SK-N-SH treated with all-trans-retinoic acid at 6 μM for 48 hours (cell line): ENCODE measurements around the gene ST14.

Experiments used
- ATAC-seq: fragments of 200-7000 bp; cut with Tn5 transposase; 3 replicates; pipeline ENCODE4 v1.9.1; 2020; ENCODE audit warnings: mild to moderate bottlenecking, moderate library complexity
- ARNTL ChIP-seq: fragments of 450-650 bp; formaldehyde crosslinking; IDR thresholded peaks from 2 replicates; pipeline ENCODE4 v1.5.0; 2020; ENCODE audit warnings: low read depth, mild to moderate bottlenecking, moderate library complexity, borderline replicate concordance
- BACH2 ChIP-seq: fragments of 250-450 bp; sonication (Bioruptor Pico); IDR thresholded peaks from 2 replicates; pipeline ENCODE4 v1.9.0; 2021; ENCODE audit warnings: mild to moderate bottlenecking, borderline replicate concordance
- CSDC2 ChIP-seq: fragments of 250-450 bp; sonication (Bioruptor Pico); IDR thresholded peaks from 2 replicates; pipeline ENCODE4 v1.5.0; 2020; ENCODE audit warnings: mild to moderate bottlenecking, moderate library complexity
- ESRRG ChIP-seq: fragments of 250-450 bp; sonication (Bioruptor Pico); IDR thresholded peaks from 2 replicates; pipeline ENCODE4 v1.6.1; 2021; ENCODE audit warnings: mild to moderate bottlenecking
- GLIS3 ChIP-seq: fragments of 250-450 bp; sonication (Bioruptor Pico); IDR thresholded peaks from 2 replicates; pipeline ENCODE4 v1.5.0; 2020; ENCODE audit warnings: mild to moderate bottlenecking, moderate library complexity
- ISL1 ChIP-seq: fragments of 250-450 bp; sonication (Bioruptor Pico); IDR thresholded peaks from 2 replicates; pipeline ENCODE4 v2.1.2; 2022; ENCODE audit warnings: mild to moderate bottlenecking, moderate library complexity
- OSR1 ChIP-seq: fragments of 250-450 bp; sonication (Bioruptor Pico); IDR thresholded peaks from 2 replicates; pipeline ENCODE4 v1.8.0; 2022; ENCODE audit warnings: moderate library complexity, mild to moderate bottlenecking, inconsistent platforms
- POU6F1 ChIP-seq: fragments of 250-450 bp; sonication (Bioruptor Pico); IDR thresholded peaks from 2 replicates; pipeline ENCODE4 v1.8.0; 2021; ENCODE audit warnings: low read depth, mild to moderate bottlenecking, moderate library complexity, borderline replicate concordance
- PPARA ChIP-seq: fragments of 250-450 bp; sonication (Bioruptor Pico); IDR thresholded peaks from 2 replicates; pipeline ENCODE4 v1.5.0; 2020; ENCODE audit warnings: mild to moderate bottlenecking, borderline replicate concordance
- RARB ChIP-seq: fragments of 250-450 bp; sonication (Bioruptor Pico); IDR thresholded peaks from 2 replicates; pipeline ENCODE4 v1.8.0; 2021; ENCODE audit warnings: mild to moderate bottlenecking, moderate library complexity
- SNAI2 ChIP-seq: fragments of 250-450 bp; sonication (Bioruptor Pico); IDR thresholded peaks from 2 replicates; pipeline ENCODE4 v1.5.0; 2020; ENCODE audit warnings: mild to moderate bottlenecking, moderate library complexity
- TCF4 ChIP-seq: fragments of 250-450 bp; sonication (Bioruptor Pico); IDR thresholded peaks from 2 replicates; pipeline ENCODE4 v1.8.0; 2021; ENCODE audit warnings: mild to moderate bottlenecking, moderate library complexity, borderline replicate concordance
- TOX ChIP-seq: fragments of 250-450 bp; sonication (Bioruptor Pico); IDR thresholded peaks from 2 replicates; pipeline ENCODE4 v1.8.0; 2021; ENCODE audit warnings: mild to moderate bottlenecking, moderate library complexity, borderline replicate concordance
- TSHZ2 ChIP-seq: fragments of 250-450 bp; sonication (Bioruptor Pico); IDR thresholded peaks from 2 replicates; pipeline ENCODE4 v1.5.0; 2020; ENCODE audit warnings: mild to moderate bottlenecking, moderate library complexity
- ZC3H10 ChIP-seq: fragments of 250-450 bp; sonication (Bioruptor Pico); IDR thresholded peaks from 2 replicates; pipeline ENCODE4 v1.5.1; 2021; ENCODE audit warnings: mild to moderate bottlenecking, moderate library complexity
- ZFP3 ChIP-seq: fragments of 250-450 bp; sonication (Bioruptor Pico); IDR thresholded peaks from 2 replicates; pipeline ENCODE4 v1.5.0; 2020; ENCODE audit warnings: mild to moderate bottlenecking, moderate library complexity
- ZFP30 ChIP-seq: fragments of 450-650 bp; formaldehyde crosslinking; IDR thresholded peaks from 2 replicates; pipeline ENCODE4 v1.5.0; 2022; ENCODE audit warnings: mild to moderate bottlenecking, moderate library complexity
- ZNF565 ChIP-seq: fragments of 450-650 bp; formaldehyde crosslinking; conservative IDR thresholded peaks from 2 replicates; pipeline ENCODE4 v1.5.0; 2020; ENCODE audit warnings: low read depth, mild to moderate bottlenecking, moderate library complexity
- ZNF70 ChIP-seq: fragments of 450-650 bp; formaldehyde crosslinking; IDR thresholded peaks from 2 replicates; pipeline ENCODE4 v1.5.0; 2020; ENCODE audit warnings: mild to moderate bottlenecking, moderate library complexity
- ZNF8 ChIP-seq: fragments of 450-650 bp; formaldehyde crosslinking; IDR thresholded peaks from 2 replicates; pipeline ENCODE4 v1.5.0; 2020; ENCODE audit warnings: mild to moderate bottlenecking, moderate library complexity
- TF ChIP-seq, protein P1 (sequence below): fragments of 250-450 bp; sonication (Bioruptor Pico); IDR thresholded peaks from 2 replicates; pipeline ENCODE4 v1.5.1; 2021; ENCODE audit warnings: mild to moderate bottlenecking, moderate library complexity
- TF ChIP-seq, protein P2 (sequence below): fragments of 250-450 bp; sonication (Bioruptor Pico); IDR thresholded peaks from 2 replicates; pipeline ENCODE4 v1.8.0; 2020; ENCODE audit warnings: mild to moderate bottlenecking, moderate library complexity, borderline replicate concordance

ST14 gene

GRCh38 chr11:130165601-130166456 lies 6.2 kb downstream of the ST14 start:
- TF ChIP-seq GLIS3 = no peak
- TF ChIP-seq POU6F1 (CRISPR knock-in tag) = no peak
- no peak for TF ChIP-seq BACH2 (CRISPR knock-in tag)
- TF ChIP-seq PPARA (CRISPR knock-in tag) = no peak
- TF ChIP-seq ZNF70 (CRISPR knock-in tag) = no peak
- no peak for TF ChIP-seq TOX (CRISPR knock-in tag)
- TF ChIP-seq ZC3H10 (CRISPR knock-in tag) = no peak
- TF ChIP-seq ZNF565 (CRISPR knock-in tag) = no peak
- no peak for TF ChIP-seq ZFP3 (CRISPR knock-in tag)
- no peak for TF ChIP-seq ISL1 (CRISPR knock-in tag)
- TF ChIP-seq, protein P1, sequence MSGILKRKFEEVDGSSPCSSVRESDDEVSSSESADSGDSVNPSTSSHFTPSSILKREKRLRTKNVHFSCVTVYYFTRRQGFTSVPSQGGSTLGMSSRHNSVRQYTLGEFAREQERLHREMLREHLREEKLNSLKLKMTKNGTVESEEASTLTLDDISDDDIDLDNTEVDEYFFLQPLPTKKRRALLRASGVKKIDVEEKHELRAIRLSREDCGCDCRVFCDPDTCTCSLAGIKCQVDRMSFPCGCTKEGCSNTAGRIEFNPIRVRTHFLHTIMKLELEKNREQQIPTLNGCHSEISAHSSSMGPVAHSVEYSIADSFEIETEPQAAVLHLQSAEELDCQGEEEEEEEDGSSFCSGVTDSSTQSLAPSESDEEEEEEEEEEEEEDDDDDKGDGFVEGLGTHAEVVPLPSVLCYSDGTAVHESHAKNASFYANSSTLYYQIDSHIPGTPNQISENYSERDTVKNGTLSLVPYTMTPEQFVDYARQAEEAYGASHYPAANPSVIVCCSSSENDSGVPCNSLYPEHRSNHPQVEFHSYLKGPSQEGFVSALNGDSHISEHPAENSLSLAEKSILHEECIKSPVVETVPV (CRISPR knock-in tag) = no peak
- TF ChIP-seq ZFP30 = no peak
- TF ChIP-seq OSR1 (CRISPR knock-in tag) = no peak
- TF ChIP-seq ARNTL (CRISPR knock-in tag) = no peak
- no peak for TF ChIP-seq TSHZ2
- no peak for TF ChIP-seq ESRRG (CRISPR knock-in tag)
- TF ChIP-seq, protein P2, sequence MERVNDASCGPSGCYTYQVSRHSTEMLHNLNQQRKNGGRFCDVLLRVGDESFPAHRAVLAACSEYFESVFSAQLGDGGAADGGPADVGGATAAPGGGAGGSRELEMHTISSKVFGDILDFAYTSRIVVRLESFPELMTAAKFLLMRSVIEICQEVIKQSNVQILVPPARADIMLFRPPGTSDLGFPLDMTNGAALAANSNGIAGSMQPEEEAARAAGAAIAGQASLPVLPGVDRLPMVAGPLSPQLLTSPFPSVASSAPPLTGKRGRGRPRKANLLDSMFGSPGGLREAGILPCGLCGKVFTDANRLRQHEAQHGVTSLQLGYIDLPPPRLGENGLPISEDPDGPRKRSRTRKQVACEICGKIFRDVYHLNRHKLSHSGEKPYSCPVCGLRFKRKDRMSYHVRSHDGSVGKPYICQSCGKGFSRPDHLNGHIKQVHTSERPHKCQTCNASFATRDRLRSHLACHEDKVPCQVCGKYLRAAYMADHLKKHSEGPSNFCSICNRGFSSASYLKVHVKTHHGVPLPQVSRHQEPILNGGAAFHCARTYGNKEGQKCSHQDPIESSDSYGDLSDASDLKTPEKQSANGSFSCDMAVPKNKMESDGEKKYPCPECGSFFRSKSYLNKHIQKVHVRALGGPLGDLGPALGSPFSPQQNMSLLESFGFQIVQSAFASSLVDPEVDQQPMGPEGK (CRISPR knock-in tag) = no peak
- peak; percentile 50; the same call in 2 of the 3 replicates for ATAC-seq

GRCh38 chr11:130166457-130166784 lies 6.8 kb downstream of the ST14 start:
- peak; percentile 99 for ATAC-seq
- TF ChIP-seq, protein P2 (CRISPR knock-in tag) = no peak
- TF ChIP-seq ZFP3 (CRISPR knock-in tag) (no peak), PPARA (CRISPR knock-in tag) (no peak), ZNF8 (CRISPR knock-in tag) (no peak), POU6F1 (CRISPR knock-in tag) (no peak), OSR1 (CRISPR knock-in tag) (no peak), TOX (CRISPR knock-in tag) (no peak), TCF4 (CRISPR knock-in tag) (no peak), ARNTL (CRISPR knock-in tag) (no peak), GLIS3 (no peak), ESRRG (CRISPR knock-in tag) (no peak), ZFP30 (no peak), RARB (CRISPR knock-in tag) (no peak), ZNF70 (CRISPR knock-in tag) (no peak), SNAI2 (no peak), ZNF565 (CRISPR knock-in tag) (no peak), BACH2 (CRISPR knock-in tag) (no peak), CSDC2 (no peak)
